ENCODE data around the gene SNU13.
A peak's percentile ranks its signal among the peaks of the same experiment; 100 is the strongest.
"Not testable (repeated sequence)": the region's sequence is repeated elsewhere in the genome, so short reads cannot be mapped to it uniquely, and the experiment has no call there.

The SNU13 gene

GRCh38 chr22:41688365-41689211 lies at the start of gene SNU13:
SNU13 (minus strand) TSS chr22:41688867; CDS start chr22:41688796, 71 bp downstream.
- DNase-seq (ENCODE audit: low read depth): peak; percentile 60
- TF ChIP-seq, protein P1, sequence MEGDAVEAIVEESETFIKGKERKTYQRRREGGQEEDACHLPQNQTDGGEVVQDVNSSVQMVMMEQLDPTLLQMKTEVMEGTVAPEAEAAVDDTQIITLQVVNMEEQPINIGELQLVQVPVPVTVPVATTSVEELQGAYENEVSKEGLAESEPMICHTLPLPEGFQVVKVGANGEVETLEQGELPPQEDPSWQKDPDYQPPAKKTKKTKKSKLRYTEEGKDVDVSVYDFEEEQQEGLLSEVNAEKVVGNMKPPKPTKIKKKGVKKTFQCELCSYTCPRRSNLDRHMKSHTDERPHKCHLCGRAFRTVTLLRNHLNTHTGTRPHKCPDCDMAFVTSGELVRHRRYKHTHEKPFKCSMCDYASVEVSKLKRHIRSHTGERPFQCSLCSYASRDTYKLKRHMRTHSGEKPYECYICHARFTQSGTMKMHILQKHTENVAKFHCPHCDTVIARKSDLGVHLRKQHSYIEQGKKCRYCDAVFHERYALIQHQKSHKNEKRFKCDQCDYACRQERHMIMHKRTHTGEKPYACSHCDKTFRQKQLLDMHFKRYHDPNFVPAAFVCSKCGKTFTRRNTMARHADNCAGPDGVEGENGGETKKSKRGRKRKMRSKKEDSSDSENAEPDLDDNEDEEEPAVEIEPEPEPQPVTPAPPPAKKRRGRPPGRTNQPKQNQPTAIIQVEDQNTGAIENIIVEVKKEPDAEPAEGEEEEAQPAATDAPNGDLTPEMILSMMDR (IDR thresholded peaks at IDR 0.05; ENCODE audit: control insufficient read depth, extremely low read depth, insufficient read depth): no peak
- peak within 1 kb of the TSS; percentile 92 for H3K4me3 ChIP-seq (ENCODE audit: low read depth, low read length)

- not testable (repeated sequence) for DNase-seq (ENCODE audit: low read depth); H3K4me3 ChIP-seq (ENCODE audit: low read depth, low read length)
These were observed 44.6 kb upstream of the SNU13 start for GRCh38 chr22:41733241-41733640.

GRCh38 chr22:41732096-41732772 lies 43.6 kb upstream of the SNU13 start:
- no peak overlapping the region for H3K4me3 ChIP-seq (ENCODE audit: low read depth, low read length)
- TF ChIP-seq, protein P1 (IDR thresholded peaks at IDR 0.05; ENCODE audit: control insufficient read depth, extremely low read depth, insufficient read depth): no peak
- DNase-seq (ENCODE audit: low read depth): no peak

DNA sequence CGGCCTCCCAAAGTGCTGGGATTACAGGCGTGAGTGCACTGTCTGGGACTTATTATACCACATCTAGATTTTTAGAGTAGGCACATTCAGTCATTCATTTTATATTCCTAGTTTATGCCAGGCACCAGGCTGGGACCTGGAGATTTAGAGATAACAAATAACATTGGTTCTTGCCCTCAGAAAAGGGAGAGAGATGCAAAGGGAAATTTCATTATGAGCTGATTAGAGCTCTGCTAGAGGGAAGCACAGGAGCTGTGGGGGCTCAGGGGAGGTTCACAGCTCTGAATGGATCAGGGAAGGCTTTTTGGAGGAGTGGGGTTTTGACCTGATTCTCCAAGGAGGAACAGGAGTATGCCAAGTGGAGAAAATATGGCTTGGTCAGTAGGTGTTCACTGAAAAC lies 42.9 kb upstream of the SNU13 start:
- TF ChIP-seq, protein P1 (IDR thresholded peaks at IDR 0.05; ENCODE audit: control insufficient read depth, extremely low read depth, insufficient read depth): no peak
- no peak for DNase-seq (ENCODE audit: low read depth)
- H3K4me3 ChIP-seq (ENCODE audit: low read depth, low read length): no peak overlapping the region

GRCh38 chr22:41725510-41726110 lies 36.9 kb upstream of the SNU13 start:
- TF ChIP-seq, protein P1 (IDR thresholded peaks at IDR 0.05; ENCODE audit: control insufficient read depth, extremely low read depth, insufficient read depth): no peak
- H3K4me3 ChIP-seq (ENCODE audit: low read depth, low read length): no peak overlapping the region
- DNase-seq (ENCODE audit: low read depth): no peak

GRCh38 chr22:41722496-41722895 lies 33.8 kb upstream of the SNU13 start:
- TF ChIP-seq, protein P1 (IDR thresholded peaks at IDR 0.05; ENCODE audit: control insufficient read depth, extremely low read depth, insufficient read depth): no peak
- H3K4me3 ChIP-seq (ENCODE audit: low read depth, low read length): no peak overlapping the region
- DNase-seq (ENCODE audit: low read depth): no peak

DNA sequence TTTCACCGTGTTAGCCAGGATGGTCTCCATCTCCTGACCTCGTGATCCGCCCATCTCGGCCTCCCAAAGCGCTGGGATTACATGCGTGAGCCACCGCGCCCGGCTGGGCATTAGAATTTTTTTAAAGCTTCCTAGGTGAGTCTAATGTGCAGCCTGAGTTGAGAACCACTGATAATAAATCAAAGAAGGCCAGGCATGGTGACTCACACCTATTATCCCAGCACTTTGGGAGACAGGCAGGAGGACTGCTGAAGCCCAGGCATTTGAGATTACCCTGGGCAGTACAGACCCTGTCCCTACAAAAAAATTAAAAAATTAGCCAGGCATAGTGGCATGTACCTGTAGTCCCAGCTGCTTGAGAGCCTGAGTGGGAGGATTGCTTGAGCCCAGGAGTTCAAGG lies 24.3 kb upstream of the SNU13 start:
- no peak for DNase-seq (ENCODE audit: low read depth)
- H3K4me3 ChIP-seq (ENCODE audit: low read depth, low read length): no peak overlapping the region
- TF ChIP-seq, protein P1 (IDR thresholded peaks at IDR 0.05; ENCODE audit: control insufficient read depth, extremely low read depth, insufficient read depth): no peak

All from LNCaP clone FGC (cell line).